ENCODE results near the gene TRAF4.
"Not testable (repeated sequence)": the region's sequence is repeated elsewhere in the genome, so short reads cannot be mapped to it uniquely, and the experiment has no call there.

- TF ChIP-seq CTCF (IDR thresholded peaks at IDR 0.05); HMGA2 (CRISPR knock-in tag; IDR thresholded peaks at IDR 0.05): not testable (repeated sequence)
Observed at GRCh38 chr17:28794846-28795441, 51.1 kb downstream of the TRAF4 start.

Measured in WTC11 (cell line).